ENCODE measurements around the gene CLECL1.

The CLECL1 gene

DNA sequence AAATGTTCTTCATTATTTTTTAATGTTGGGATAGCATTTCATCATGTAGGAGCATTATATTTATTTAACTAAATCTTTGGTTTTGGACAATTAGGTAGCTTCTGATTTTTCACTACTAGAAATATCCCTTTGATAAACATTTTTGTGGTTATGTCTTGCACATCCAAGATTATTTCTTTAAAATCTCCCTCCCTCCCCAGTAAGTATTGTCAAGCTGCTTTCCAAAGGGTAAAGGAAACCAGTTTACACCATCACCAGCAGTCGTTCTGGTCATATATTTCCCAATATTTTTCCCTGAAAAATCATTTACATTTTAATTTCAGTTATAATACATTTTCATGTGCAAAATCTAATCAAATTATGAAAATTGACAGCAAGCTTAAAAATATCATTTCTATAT is 16.7 kb upstream of the CLECL1 start:
- Histone ChIP-seq H3K27ac (replicated peaks; ENCODE audit: low read length) (no peak overlapping the region), H3K27me3 (ENCODE audit: control insufficient read depth in 3 of 3, insufficient read depth in 3 of 3, low read depth in 1 of 3, low read length in 3 of 3) (no peaks in the 10 kb centered on the region), H3K14ac (ENCODE audit: low read length) (no peak overlapping the region), H4K91ac (ENCODE audit: low read depth, low read length, poor library complexity) (no peak overlapping the region), H3K36me3 (replicated peaks in 1 of 2; ENCODE audit: control insufficient read depth in 2 of 2, insufficient read depth in 2 of 2, low read length in 2 of 2) (no peaks in the 10 kb centered on the region), H3K18ac (ENCODE audit: low read length) (no peak overlapping the region), H3K9ac (ENCODE audit: low read depth, low read length, poor library complexity) (no peak overlapping the region), H3K4me3 (ENCODE audit: low read length in 2 of 2) (no peak overlapping the region), H3K4me2 (ENCODE audit: insufficient read depth, low read length, poor library complexity, severe bottlenecking) (no peak overlapping the region), H2BK15ac (ENCODE audit: low read length) (no peak overlapping the region), H2AFZ (ENCODE audit: low read length) (no peak overlapping the region), H3K4me1 (ENCODE audit: control insufficient read depth in 2 of 2, insufficient read depth in 1 of 2, low read depth in 1 of 2, low read length in 2 of 2) (no peaks in the 10 kb centered on the region), H3K4ac (ENCODE audit: low read length) (no peak overlapping the region), H4K8ac (ENCODE audit: low read depth, low read length) (no peak overlapping the region), H2AK5ac (ENCODE audit: low read depth, low read length) (no peak overlapping the region), H3K79me1 (ENCODE audit: low read depth, low read length) (no peaks in the 10 kb centered on the region), H2BK12ac (ENCODE audit: low read length) (no peak overlapping the region), H2BK120ac (ENCODE audit: low read depth, low read length) (no peak overlapping the region), H3K23ac (ENCODE audit: low read depth, low read length, poor library complexity) (no peak overlapping the region), H2BK5ac (ENCODE audit: low read length) (no peak overlapping the region), H3K9me3 (replicated peaks in 1 of 2; ENCODE audit: control insufficient read depth in 2 of 2, insufficient read depth in 1 of 2, low read depth in 1 of 2, low read length in 2 of 2) (no peaks in the 10 kb centered on the region)
- DNase-seq (ENCODE audit: low spot score): no peak
- no CpG with 5 or more reads among the region's 1 CpG for WGBS, 2 donors (ENCODE audit: extremely low coverage in 2 of 2, insufficient read length in 2 of 2, insufficient replicate concordance in 1 of 2)

DNA sequence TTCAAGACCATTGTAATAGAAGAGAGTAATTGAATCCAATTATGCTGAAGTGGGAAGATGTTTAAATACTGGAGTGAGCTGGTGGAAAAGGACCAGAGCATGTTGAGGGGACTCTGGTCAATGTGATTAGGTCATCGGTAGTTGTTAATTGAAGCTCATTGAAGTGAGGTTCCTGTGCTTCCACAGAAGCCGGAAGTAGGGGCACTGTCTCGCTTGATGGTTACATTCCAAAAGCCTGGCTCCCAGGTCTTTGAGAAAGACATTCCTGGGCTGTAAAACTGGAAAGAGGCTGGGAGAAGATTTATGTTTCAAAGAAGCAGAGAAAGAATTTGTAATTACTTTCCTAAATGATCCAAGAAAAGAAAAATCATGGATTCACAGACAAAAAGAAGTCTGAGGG is 12.3 kb upstream of the CLECL1 start:
- Histone ChIP-seq H3K14ac (ENCODE audit: low read length) (no peak overlapping the region), H4K91ac (ENCODE audit: low read depth, low read length, poor library complexity) (no peak overlapping the region), H3K4me3 (ENCODE audit: low read length in 2 of 2) (no peak overlapping the region), H3K27me3 (ENCODE audit: control insufficient read depth in 3 of 3, insufficient read depth in 3 of 3, low read depth in 1 of 3, low read length in 3 of 3) (no peaks in the 10 kb centered on the region), H2BK12ac (ENCODE audit: low read length) (no peak overlapping the region), H3K9me3 (replicated peaks in 1 of 2; ENCODE audit: control insufficient read depth in 2 of 2, insufficient read depth in 1 of 2, low read depth in 1 of 2, low read length in 2 of 2) (no peaks in the 10 kb centered on the region), H2AK5ac (ENCODE audit: low read depth, low read length) (no peak overlapping the region), H3K36me3 (replicated peaks in 1 of 2; ENCODE audit: control insufficient read depth in 2 of 2, insufficient read depth in 2 of 2, low read length in 2 of 2) (no peaks in the 10 kb centered on the region), H3K4me2 (ENCODE audit: insufficient read depth, low read length, poor library complexity, severe bottlenecking) (no peak overlapping the region), H2BK15ac (ENCODE audit: low read length) (no peak overlapping the region), H4K8ac (ENCODE audit: low read depth, low read length) (no peak overlapping the region), H3K4ac (ENCODE audit: low read length) (no peak overlapping the region), H2BK120ac (ENCODE audit: low read depth, low read length) (no peak overlapping the region), H3K18ac (ENCODE audit: low read length) (no peak overlapping the region), H2AFZ (ENCODE audit: low read length) (peak overlapping the region; percentile 62), H2BK5ac (ENCODE audit: low read length) (no peak overlapping the region), H3K9ac (ENCODE audit: low read depth, low read length, poor library complexity) (no peak overlapping the region), H3K23ac (ENCODE audit: low read depth, low read length, poor library complexity) (no peak overlapping the region), H3K27ac (replicated peaks; ENCODE audit: low read length) (no peak overlapping the region), H3K4me1 (ENCODE audit: control insufficient read depth in 2 of 2, insufficient read depth in 1 of 2, low read depth in 1 of 2, low read length in 2 of 2) (no peaks in the 10 kb centered on the region), H3K79me1 (ENCODE audit: low read depth, low read length) (no peaks in the 10 kb centered on the region)
- WGBS, 2 donors (ENCODE audit: extremely low coverage in 2 of 2, insufficient read length in 2 of 2, insufficient replicate concordance in 1 of 2): no CpG with 5 or more reads among the region's 3 CpGs
- no peak for DNase-seq (ENCODE audit: low spot score)

DNA sequence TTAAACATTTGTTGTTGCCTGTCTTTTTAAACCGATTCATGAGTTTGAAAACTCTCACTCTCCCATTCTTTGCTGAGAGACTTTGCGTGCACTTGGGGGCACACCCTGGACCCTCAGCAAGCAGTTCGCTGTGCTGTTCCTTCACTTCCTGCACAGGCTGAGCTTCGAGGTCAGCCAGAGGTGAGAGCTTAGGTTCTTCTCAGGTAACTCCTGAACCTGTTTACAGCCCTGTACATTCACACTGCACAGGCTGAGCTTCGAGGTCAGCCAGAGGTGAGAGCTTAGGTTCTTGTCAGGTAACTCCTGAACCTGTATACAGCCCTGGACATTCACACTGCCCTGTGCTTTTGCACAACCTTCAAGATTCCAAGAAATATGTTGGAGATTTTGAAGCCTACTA is 9.8 kb upstream of the CLECL1 start:
- Histone ChIP-seq H3K18ac (ENCODE audit: low read length) (peak overlapping the region; percentile 64), H3K27me3 (ENCODE audit: control insufficient read depth in 3 of 3, insufficient read depth in 3 of 3, low read depth in 1 of 3, low read length in 3 of 3) (no peaks in the 10 kb centered on the region), H3K4ac (ENCODE audit: low read length) (no peak overlapping the region), H2BK5ac (ENCODE audit: low read length) (no peak overlapping the region), H3K36me3 (replicated peaks in 1 of 2; ENCODE audit: control insufficient read depth in 2 of 2, insufficient read depth in 2 of 2, low read length in 2 of 2) (no peaks in the 10 kb centered on the region), H2AFZ (ENCODE audit: low read length) (peak overlapping the region; percentile 32), H2BK12ac (ENCODE audit: low read length) (no peak overlapping the region), H3K4me2 (ENCODE audit: insufficient read depth, low read length, poor library complexity, severe bottlenecking) (no peak overlapping the region), H2BK120ac (ENCODE audit: low read depth, low read length) (no peak overlapping the region), H4K91ac (ENCODE audit: low read depth, low read length, poor library complexity) (no peak overlapping the region), H3K27ac (replicated peaks; ENCODE audit: low read length) (no peak overlapping the region), H3K23ac (ENCODE audit: low read depth, low read length, poor library complexity) (no peak overlapping the region), H2BK15ac (ENCODE audit: low read length) (no peak overlapping the region), H3K9me3 (replicated peaks in 1 of 2; ENCODE audit: control insufficient read depth in 2 of 2, insufficient read depth in 1 of 2, low read depth in 1 of 2, low read length in 2 of 2) (no peaks in the 10 kb centered on the region), H4K8ac (ENCODE audit: low read depth, low read length) (no peak overlapping the region), H3K9ac (ENCODE audit: low read depth, low read length, poor library complexity) (no peak overlapping the region), H2AK5ac (ENCODE audit: low read depth, low read length) (no peak overlapping the region), H3K14ac (ENCODE audit: low read length) (no peak overlapping the region), H3K4me1 (ENCODE audit: control insufficient read depth in 2 of 2, insufficient read depth in 1 of 2, low read depth in 1 of 2, low read length in 2 of 2) (no peaks in the 10 kb centered on the region), H3K4me3 (ENCODE audit: low read length in 2 of 2) (no peak overlapping the region), H3K79me1 (ENCODE audit: low read depth, low read length) (no peaks in the 10 kb centered on the region)
- no CpG with 5 or more reads among the region's 5 CpGs for WGBS, 2 donors (ENCODE audit: extremely low coverage in 2 of 2, insufficient read length in 2 of 2, insufficient replicate concordance in 1 of 2)
- no peak for DNase-seq (ENCODE audit: low spot score)

DNA sequence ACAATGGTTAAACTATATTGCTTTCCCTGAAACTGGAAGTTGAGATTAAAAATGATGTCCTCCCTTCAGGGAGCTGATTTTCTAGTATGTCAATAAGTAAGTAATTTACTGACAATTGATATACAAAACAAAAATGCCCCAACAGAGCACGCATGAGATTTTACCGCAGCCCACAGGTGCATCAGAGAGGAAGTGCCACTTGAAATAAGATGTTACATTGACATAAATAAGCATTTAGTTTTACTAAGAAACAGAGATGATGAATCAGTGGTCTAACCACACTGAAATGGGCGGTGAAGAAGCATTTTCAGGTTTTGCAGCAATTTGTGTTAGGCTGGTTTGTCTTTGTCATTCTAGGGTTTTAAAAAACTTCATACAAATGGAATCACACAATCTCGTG is 8.8 kb upstream of the CLECL1 start:
- DNase-seq (ENCODE audit: low spot score): no peak
- Histone ChIP-seq H2AK5ac (ENCODE audit: low read depth, low read length) (no peak overlapping the region), H3K9ac (ENCODE audit: low read depth, low read length, poor library complexity) (no peak overlapping the region), H3K4me1 (ENCODE audit: control insufficient read depth in 2 of 2, insufficient read depth in 1 of 2, low read depth in 1 of 2, low read length in 2 of 2) (no peaks in the 10 kb centered on the region), H3K9me3 (replicated peaks in 1 of 2; ENCODE audit: control insufficient read depth in 2 of 2, insufficient read depth in 1 of 2, low read depth in 1 of 2, low read length in 2 of 2) (no peaks in the 10 kb centered on the region), H3K27ac (replicated peaks; ENCODE audit: low read length) (no peak overlapping the region), H3K23ac (ENCODE audit: low read depth, low read length, poor library complexity) (no peak overlapping the region), H2AFZ (ENCODE audit: low read length) (no peak overlapping the region), H2BK15ac (ENCODE audit: low read length) (no peak overlapping the region), H3K4ac (ENCODE audit: low read length) (no peak overlapping the region), H3K27me3 (ENCODE audit: control insufficient read depth in 3 of 3, insufficient read depth in 3 of 3, low read depth in 1 of 3, low read length in 3 of 3) (no peaks in the 10 kb centered on the region), H3K79me1 (ENCODE audit: low read depth, low read length) (no peaks in the 10 kb centered on the region), H2BK5ac (ENCODE audit: low read length) (no peak overlapping the region), H3K18ac (ENCODE audit: low read length) (no peak overlapping the region), H3K36me3 (replicated peaks in 1 of 2; ENCODE audit: control insufficient read depth in 2 of 2, insufficient read depth in 2 of 2, low read length in 2 of 2) (no peaks in the 10 kb centered on the region), H3K4me2 (ENCODE audit: insufficient read depth, low read length, poor library complexity, severe bottlenecking) (no peak overlapping the region), H2BK12ac (ENCODE audit: low read length) (no peak overlapping the region), H4K8ac (ENCODE audit: low read depth, low read length) (no peak overlapping the region), H2BK120ac (ENCODE audit: low read depth, low read length) (no peak overlapping the region), H3K4me3 (ENCODE audit: low read length in 2 of 2) (no peak overlapping the region), H4K91ac (ENCODE audit: low read depth, low read length, poor library complexity) (no peak overlapping the region), H3K14ac (ENCODE audit: low read length) (no peak overlapping the region)
- WGBS, 2 donors (ENCODE audit: extremely low coverage in 2 of 2, insufficient read length in 2 of 2, insufficient replicate concordance in 1 of 2): no CpG with 5 or more reads among the region's 4 CpGs

All from neuronal stem cell (in vitro differentiated cells).